Bronchial epithelial cell (primary cell): Measurements from ENCODE around the gene CPLX3. TPM values are rescaled to one million over a fixed set of nuclear protein-coding genes. Genes with fewer than 3 reads are reported as not detected.
A peak's percentile ranks its signal among the peaks of the same experiment; 100 is the strongest.

ENCODE experiments used
- DNase-seq: peaks from one replicate; pipeline ENCODE4 v3.0.0-alpha.2; 2010; ENCODE audit warnings: low read depth
- FAIRE-seq: peaks from 2 replicates; lab custom pipeline; 2011; peaks lifted over from hg19 to GRCh38; lab: Jason Lieb, UNC
- H3K27me3 ChIP-seq: 2 replicates; pipeline ENCODE4 v1.5.1; 2011; ENCODE audit warnings: low read length; ENCODE audit not compliant: control insufficient read depth, insufficient read depth
- H3K36me3 ChIP-seq: 2 replicates; pipeline ENCODE4 v1.5.1; 2011; ENCODE audit warnings: low read length; ENCODE audit not compliant: control insufficient read depth, insufficient read depth
- H3K4me3 ChIP-seq: 2 replicates; pipeline ENCODE4 v1.5.1; 2011; ENCODE audit warnings: mild to moderate bottlenecking, low read depth, low read length, control low read depth
- total RNA-seq: library from RNA; depleted of rRNA; stranded (reverse); fragments of >200 nt; gene quantifications from 2 replicates; pipeline ENCODE4 v1.2.1, GENCODE V29; 2014
- TF ChIP-seq, protein P1 (sequence below): IDR thresholded peaks from 2 replicates; pipeline ENCODE4 v1.5.1; 2011; ENCODE audit warnings: mild to moderate bottlenecking, moderate library complexity, low read length, control low read depth, inconsistent platforms; ENCODE audit not compliant: insufficient read depth, severe bottlenecking

The CPLX3 gene
- total RNA-seq, 1 donor from 2014 or later: not detected

DNA sequence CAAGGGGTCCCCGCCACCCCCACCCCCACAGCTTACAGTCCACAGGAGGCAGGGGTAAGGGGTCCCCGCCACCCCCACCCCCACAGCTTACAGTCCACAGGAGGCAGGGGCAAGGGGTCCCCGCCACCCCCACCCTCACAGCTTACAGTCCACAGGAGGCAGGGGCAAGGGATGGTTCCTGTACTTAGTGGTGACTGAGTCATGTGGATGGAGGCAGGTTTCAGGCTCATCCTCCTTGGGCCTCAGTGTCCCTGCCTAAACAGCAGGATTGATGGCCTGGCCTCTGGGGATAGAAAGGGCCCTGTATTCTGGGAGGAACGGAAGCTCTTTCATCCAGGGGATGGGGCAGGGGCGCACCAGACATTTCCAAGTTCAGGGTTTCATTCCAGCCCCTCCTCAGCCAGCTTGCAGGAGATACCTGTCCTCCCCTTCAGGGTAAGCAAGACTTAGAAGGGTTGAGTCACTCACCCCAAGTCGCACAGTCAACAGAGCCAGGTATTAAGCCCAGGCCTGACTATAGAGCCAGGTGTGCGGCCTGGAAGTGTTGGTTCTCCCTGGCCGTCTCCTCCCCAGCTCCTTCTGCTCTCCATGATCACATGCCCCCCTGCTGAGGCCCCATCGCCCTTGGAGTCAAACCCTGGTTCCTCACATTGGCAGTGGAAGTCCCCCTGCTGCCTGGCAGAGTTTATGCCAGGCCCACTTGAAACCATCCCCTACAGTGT lies 32.0 kb upstream of the CPLX3 start:
- H3K4me3 ChIP-seq: no peak overlapping the region
- no peak for FAIRE-seq
- peak; percentile 47 for DNase-seq
- H3K27me3 ChIP-seq: no peaks in the 10 kb centered on the region
- H3K36me3 ChIP-seq: peaks cover 10% of the 10 kb centered on the region
- TF ChIP-seq, protein P1, sequence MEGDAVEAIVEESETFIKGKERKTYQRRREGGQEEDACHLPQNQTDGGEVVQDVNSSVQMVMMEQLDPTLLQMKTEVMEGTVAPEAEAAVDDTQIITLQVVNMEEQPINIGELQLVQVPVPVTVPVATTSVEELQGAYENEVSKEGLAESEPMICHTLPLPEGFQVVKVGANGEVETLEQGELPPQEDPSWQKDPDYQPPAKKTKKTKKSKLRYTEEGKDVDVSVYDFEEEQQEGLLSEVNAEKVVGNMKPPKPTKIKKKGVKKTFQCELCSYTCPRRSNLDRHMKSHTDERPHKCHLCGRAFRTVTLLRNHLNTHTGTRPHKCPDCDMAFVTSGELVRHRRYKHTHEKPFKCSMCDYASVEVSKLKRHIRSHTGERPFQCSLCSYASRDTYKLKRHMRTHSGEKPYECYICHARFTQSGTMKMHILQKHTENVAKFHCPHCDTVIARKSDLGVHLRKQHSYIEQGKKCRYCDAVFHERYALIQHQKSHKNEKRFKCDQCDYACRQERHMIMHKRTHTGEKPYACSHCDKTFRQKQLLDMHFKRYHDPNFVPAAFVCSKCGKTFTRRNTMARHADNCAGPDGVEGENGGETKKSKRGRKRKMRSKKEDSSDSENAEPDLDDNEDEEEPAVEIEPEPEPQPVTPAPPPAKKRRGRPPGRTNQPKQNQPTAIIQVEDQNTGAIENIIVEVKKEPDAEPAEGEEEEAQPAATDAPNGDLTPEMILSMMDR: no peak

DNA sequence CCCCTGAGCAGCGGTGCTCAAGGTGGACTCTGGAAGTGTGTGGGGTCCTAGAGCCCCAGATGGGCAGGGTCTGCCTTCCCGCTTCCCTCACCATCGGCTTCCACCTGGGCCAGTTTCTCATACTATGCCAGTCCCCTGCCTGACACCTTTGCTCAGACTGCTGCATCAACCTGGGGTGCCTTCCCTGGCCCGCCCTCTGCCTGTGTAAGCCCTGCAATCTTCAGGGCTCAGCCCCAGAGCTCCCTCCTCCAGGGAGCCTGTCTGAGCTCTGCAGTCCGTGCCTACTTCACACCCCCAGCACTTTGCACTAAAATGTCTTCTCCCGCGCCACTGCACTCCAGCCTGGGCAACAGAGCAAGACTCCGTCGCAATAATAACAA lies 31.5 kb upstream of the CPLX3 start:
- Histone ChIP-seq H3K27me3 (no peaks in the 10 kb centered on the region), H3K4me3 (no peak overlapping the region), H3K36me3 (peaks cover 10% of the 10 kb centered on the region)
- TF ChIP-seq, protein P1: no peak
- DNase-seq (no peak), FAIRE-seq (no peak)

DNA sequence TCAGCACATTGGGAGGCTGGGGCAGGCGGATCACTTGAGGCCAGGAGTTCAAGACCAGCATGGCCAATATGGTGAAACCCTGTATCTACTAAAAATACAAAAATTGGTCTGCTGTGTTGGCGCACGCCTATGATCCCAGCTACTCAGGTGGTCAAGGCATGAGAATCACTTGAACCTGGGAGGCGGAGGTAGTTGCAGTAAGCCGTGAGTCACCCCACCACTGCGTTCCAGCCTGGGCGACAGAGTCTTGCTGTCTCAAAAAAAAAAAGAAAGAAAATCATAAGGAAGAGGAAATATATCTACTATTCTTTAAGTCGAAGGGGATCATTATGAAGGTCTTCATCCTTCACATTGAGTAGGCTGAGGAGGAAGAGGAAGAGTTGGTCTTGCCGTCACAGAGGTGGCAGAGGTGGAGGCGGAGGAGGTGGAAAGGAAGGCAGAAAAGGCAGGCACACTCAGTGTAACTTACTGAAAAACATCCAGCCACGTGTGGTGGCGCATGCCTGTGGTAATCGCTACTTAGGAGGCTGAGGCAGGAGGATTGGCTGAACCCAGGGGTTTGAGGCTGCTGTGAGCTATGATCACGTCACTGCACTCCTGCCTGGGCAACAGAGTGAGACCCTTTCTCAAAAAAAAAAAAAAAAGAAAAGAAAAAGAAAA lies 30.3 kb upstream of the CPLX3 start:
- no peaks in the 10 kb centered on the region for H3K27me3 ChIP-seq
- FAIRE-seq: no peak
- peak; percentile 50 for DNase-seq
- TF ChIP-seq, protein P1: no peak
- peaks cover 18% of the 10 kb centered on the region for H3K36me3 ChIP-seq
- no peak overlapping the region for H3K4me3 ChIP-seq

DNA sequence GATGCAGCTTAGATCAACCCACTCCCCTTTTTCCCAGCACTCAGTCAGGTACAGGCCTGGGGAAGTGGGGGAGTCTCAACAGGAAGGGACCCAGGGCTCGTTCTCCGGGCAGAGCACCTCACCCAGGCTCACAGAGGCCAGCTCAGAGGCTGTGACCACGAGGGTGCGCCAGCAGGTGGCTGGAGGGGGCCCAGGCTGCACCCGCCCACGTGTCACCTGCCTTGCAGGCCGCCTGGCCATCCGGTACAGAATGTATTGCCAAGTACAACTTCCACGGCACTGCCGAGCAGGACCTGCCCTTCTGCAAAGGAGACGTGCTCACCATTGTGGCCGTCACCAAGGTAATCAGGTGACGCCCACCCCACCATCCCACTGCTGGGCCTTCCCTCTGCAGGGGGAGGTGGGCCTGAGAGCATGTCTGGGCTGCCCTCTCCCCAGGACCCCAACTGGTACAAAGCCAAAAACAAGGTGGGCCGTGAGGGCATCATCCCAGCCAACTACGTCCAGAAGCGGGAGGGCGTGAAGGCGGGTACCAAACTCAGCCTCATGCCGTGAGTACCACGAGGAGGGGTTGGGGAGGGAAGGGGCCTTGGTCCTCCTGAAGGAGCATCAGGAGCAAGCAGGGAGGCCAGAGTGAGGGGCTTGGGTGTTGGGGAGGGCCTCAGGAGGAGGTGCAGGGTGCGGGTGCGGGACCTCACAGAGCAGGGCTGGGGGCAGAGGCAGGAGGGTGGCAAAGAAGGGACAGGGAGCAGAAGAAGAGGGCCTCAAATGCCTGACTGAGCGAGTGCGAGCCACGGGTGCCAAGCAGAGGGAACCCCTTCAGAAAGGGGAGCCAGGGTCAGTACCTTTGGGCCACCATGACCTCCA lies 27.8 kb upstream of the CPLX3 start:
- Histone ChIP-seq H3K27me3 (no peaks in the 10 kb centered on the region), H3K36me3 (peaks cover 34% of the 10 kb centered on the region), H3K4me3 (no peak overlapping the region)
- FAIRE-seq (peak; percentile 77), DNase-seq (no peak)
- TF ChIP-seq, protein P1: no peak

DNA sequence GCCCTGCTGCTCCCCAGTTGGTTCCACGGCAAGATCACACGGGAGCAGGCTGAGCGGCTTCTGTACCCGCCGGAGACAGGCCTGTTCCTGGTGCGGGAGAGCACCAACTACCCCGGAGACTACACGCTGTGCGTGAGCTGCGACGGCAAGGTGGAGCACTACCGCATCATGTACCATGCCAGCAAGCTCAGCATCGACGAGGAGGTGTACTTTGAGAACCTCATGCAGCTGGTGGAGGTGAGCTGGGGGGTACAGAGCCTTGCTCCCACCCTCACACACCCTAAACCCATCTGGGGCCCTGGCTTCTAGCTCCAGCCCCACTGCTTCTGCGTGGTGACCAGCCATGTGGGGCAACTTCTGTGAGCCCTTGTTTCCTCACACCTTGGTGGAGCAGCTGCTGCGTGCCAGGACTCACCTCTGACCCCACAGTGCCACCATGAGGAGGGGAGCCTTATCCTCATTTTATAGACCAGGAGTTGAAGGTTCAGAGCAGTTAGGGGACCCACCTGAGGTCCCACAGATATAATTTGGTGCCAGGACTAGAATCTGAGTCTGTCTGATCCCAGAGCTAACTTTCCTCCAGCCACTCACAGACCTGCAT lies 27.1 kb upstream of the CPLX3 start:
- no peaks in the 10 kb centered on the region for H3K27me3 ChIP-seq
- DNase-seq (no peak), FAIRE-seq (no peak)
- no peak overlapping the region for H3K4me3 ChIP-seq
- TF ChIP-seq, protein P1: no peak
- peaks cover 34% of the 10 kb centered on the region for H3K36me3 ChIP-seq
